ENCODE measurements around the gene ZFP30.

DNA sequence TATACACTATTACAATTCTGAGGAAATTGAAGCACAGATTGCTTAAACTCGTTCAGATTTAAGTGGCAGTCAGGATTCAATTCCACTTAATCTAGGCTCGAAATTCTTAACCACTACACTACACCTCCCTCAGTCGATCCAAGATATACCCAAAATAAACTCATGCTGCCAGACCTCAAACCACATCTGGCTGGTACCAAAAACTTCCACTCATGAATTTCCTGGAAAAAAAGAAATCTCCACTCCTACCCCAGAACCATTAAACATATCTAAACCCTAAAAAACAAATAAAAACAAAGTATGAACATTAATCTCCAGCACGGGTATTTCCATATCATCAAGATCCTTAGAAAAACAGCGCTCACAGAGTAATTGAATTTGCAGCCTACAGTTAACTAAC, 1.1 kb downstream of the ZFP30 start:
- TF ChIP-seq POLR2A (IDR thresholded peaks at IDR 0.05): no peak
- TF ChIP-seq, protein P1, sequence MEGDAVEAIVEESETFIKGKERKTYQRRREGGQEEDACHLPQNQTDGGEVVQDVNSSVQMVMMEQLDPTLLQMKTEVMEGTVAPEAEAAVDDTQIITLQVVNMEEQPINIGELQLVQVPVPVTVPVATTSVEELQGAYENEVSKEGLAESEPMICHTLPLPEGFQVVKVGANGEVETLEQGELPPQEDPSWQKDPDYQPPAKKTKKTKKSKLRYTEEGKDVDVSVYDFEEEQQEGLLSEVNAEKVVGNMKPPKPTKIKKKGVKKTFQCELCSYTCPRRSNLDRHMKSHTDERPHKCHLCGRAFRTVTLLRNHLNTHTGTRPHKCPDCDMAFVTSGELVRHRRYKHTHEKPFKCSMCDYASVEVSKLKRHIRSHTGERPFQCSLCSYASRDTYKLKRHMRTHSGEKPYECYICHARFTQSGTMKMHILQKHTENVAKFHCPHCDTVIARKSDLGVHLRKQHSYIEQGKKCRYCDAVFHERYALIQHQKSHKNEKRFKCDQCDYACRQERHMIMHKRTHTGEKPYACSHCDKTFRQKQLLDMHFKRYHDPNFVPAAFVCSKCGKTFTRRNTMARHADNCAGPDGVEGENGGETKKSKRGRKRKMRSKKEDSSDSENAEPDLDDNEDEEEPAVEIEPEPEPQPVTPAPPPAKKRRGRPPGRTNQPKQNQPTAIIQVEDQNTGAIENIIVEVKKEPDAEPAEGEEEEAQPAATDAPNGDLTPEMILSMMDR (IDR thresholded peaks at IDR 0.05): no peak

All from stomach (tissue), 4 donors.